OCI-LY1 (cell line): ENCODE results near the gene DIP2C.
"Not testable (repeated sequence)": the region's sequence is repeated elsewhere in the genome, so short reads cannot be mapped to it uniquely, and the experiment has no call there.

Experiments
- H2AFZ ChIP-seq: fragments of 200-600 bp; sonication (generic), shearing (Covaris generic); 2 replicates; pipeline ENCODE4 v1.6.0; 2014; ENCODE audit warnings: antibody characterized with exemption, mild to moderate bottlenecking, low read length
- H3F3A ChIP-seq: fragments of 200-600 bp; sonication (generic), shearing (Covaris generic); 2 replicates; pipeline ENCODE4 v1.6.0; 2014; ENCODE audit warnings: mild to moderate bottlenecking, antibody characterized with exemption, low read length, moderate library complexity; ENCODE audit not compliant: insufficient read depth
- H3K27ac ChIP-seq: fragments of 200-600 bp; sonication (generic); 2 replicates; pipeline ENCODE4 v1.5.1; 2014; ENCODE audit warnings: low read length, mixed run types, mild to moderate bottlenecking, low read depth; ENCODE audit not compliant: poor library complexity, severe bottlenecking
- H3K27me3 ChIP-seq: fragments of 200-600 bp; sonication (generic); 2 replicates; pipeline ENCODE4 v1.6.0; 2014; ENCODE audit warnings: antibody characterized with exemption, mild to moderate bottlenecking, low read length, moderate library complexity; ENCODE audit not compliant: insufficient read depth
- H3K36me3 ChIP-seq: fragments of 200-600 bp; sonication (generic); 2 replicates; pipeline ENCODE4 v1.6.1; 2014; ENCODE audit warnings: mild to moderate bottlenecking, antibody characterized with exemption, low read length, moderate library complexity, mixed read lengths; ENCODE audit not compliant: insufficient read depth
- H3K4me1 ChIP-seq: fragments of 200-600 bp; sonication (generic); 2 replicates; pipeline ENCODE4 v1.5.1; 2014; ENCODE audit warnings: mild to moderate bottlenecking, low read length, moderate library complexity; ENCODE audit not compliant: insufficient read depth, severe bottlenecking
- H3K4me2 ChIP-seq: fragments of 200-600 bp; sonication (generic), shearing (Covaris generic); 2 replicates; pipeline ENCODE4 v1.6.1; 2014; ENCODE audit warnings: low read length
- H3K4me3 ChIP-seq: fragments of 200-600 bp; sonication (generic); 2 replicates; pipeline ENCODE4 v1.5.1; 2014; ENCODE audit warnings: low read length, low read depth, mild to moderate bottlenecking, mixed read lengths; ENCODE audit not compliant: poor library complexity, severe bottlenecking
- H3K79me2 ChIP-seq: fragments of 200-600 bp; shearing (Covaris generic); 2 replicates; pipeline ENCODE4 v1.6.1; 2016; ENCODE audit warnings: mixed run types, low read length, mixed read lengths; ENCODE audit not compliant: insufficient read depth
- H3K9ac ChIP-seq: fragments of 200-600 bp; sonication (generic), shearing (Covaris generic); 2 replicates; pipeline ENCODE4 v1.6.1; 2014; ENCODE audit warnings: mild to moderate bottlenecking, low read length, mixed read lengths
- H3K9me2 ChIP-seq: fragments of 200-600 bp; sonication (generic), shearing (Covaris generic); 2 replicates; pipeline ENCODE4 v1.6.1; 2014; ENCODE audit warnings: low read depth, mild to moderate bottlenecking, low read length, mixed read lengths
- H3K9me3 ChIP-seq: fragments of 200-600 bp; shearing (Covaris generic); 2 replicates; pipeline ENCODE4 v1.6.1; 2014; ENCODE audit warnings: low read length, mixed read lengths
- H4K20me1 ChIP-seq: fragments of 200-600 bp; sonication (generic), shearing (Covaris generic); 2 replicates; pipeline ENCODE4 v1.6.0; 2016; ENCODE audit warnings: mild to moderate bottlenecking, low read length; ENCODE audit not compliant: insufficient read depth
- CTCF ChIP-seq: fragments of 200-600 bp; sonication (generic), shearing (Covaris generic); IDR thresholded peaks from 2 replicates; pipeline ENCODE4 v1.5.1; 2017; ENCODE audit warnings: mild to moderate bottlenecking, antibody characterized with exemption, low read length, moderate library complexity, mixed read lengths
- EZH2 ChIP-seq: fragments of 200-600 bp; sonication (generic), shearing (Covaris generic); IDR thresholded peaks from 2 replicates; pipeline ENCODE4 v1.8.0; 2017; ENCODE audit warnings: borderline replicate concordance, mixed run types, mild to moderate bottlenecking, antibody characterized with exemption, low read length, moderate library complexity, mixed read lengths

DIP2C gene

GRCh38 chr10:396107-396506, 293.4 kb downstream of the DIP2C start:
- Histone ChIP-seq H3K79me2 (no peaks in the 10 kb centered on the region), H4K20me1 (no peaks in the 10 kb centered on the region), H3K27me3 (no peaks in the 10 kb centered on the region), H3K4me3 (no peak overlapping the region), H3K36me3 (peaks cover 63% of the 10 kb centered on the region; the same call in 1 of the 2 replicates), H3K4me1 (peaks cover 65% of the 10 kb centered on the region), H2AFZ (no peak overlapping the region), H3K9me2 (no peaks in the 10 kb centered on the region), H3K27ac (peak overlapping the region; percentile 95), H3K9me3 (no peaks in the 10 kb centered on the region), H3K4me2 (peak overlapping the region; percentile 53; the same call in 1 of the 2 replicates), H3F3A (no peaks in the 10 kb centered on the region), H3K9ac (peak overlapping the region; percentile 44; the same call in 1 of the 2 replicates)
- no peak for TF ChIP-seq EZH2
- no peak for TF ChIP-seq CTCF

- no peaks in the 10 kb centered on the region for H3K27me3 ChIP-seq
- peak overlapping the region; percentile 95 for H3K27ac ChIP-seq
- no peaks in the 10 kb centered on the region for H3K9me3 ChIP-seq
- H3K36me3 ChIP-seq = peaks cover 67% of the 10 kb centered on the region
- H3K9me2 ChIP-seq = no peaks in the 10 kb centered on the region
- H3K9ac ChIP-seq = peak overlapping the region; percentile 44
- no peaks in the 10 kb centered on the region for H3F3A ChIP-seq
- no peaks in the 10 kb centered on the region for H4K20me1 ChIP-seq
- H2AFZ ChIP-seq = no peak overlapping the region
- H3K4me1 ChIP-seq = peaks cover 65% of the 10 kb centered on the region
- no peaks in the 10 kb centered on the region for H3K79me2 ChIP-seq
- TF ChIP-seq EZH2 (no peak), CTCF (no peak)
- H3K4me2 ChIP-seq = peak overlapping the region; percentile 53; the same call in 1 of the 2 replicates
- no peak overlapping the region for H3K4me3 ChIP-seq
Measured at GRCh38 chr10:395665-396064, 293.8 kb downstream of the DIP2C start.

- Histone ChIP-seq H3K36me3 (peaks cover 69% of the 10 kb centered on the region), H3K27ac (peak overlapping the region; percentile 95), H3K4me2 (peak overlapping the region; percentile 55), H3K4me3 (peak overlapping the region; percentile 25), H3K4me1 (peaks cover 57% of the 10 kb centered on the region), H3K9ac (peak overlapping the region; percentile 52; the same call in 1 of the 2 replicates)
- H3K27me3 ChIP-seq, H3K79me2 ChIP-seq, H3K9me2 ChIP-seq, H3F3A ChIP-seq, H2AFZ ChIP-seq, H4K20me1 ChIP-seq, H3K9me3 ChIP-seq: not testable (repeated sequence)
- peak; percentile 25; the same call in 1 of the 2 replicates for TF ChIP-seq CTCF
Measured at GRCh38 chr10:394439-395101, 294.9 kb downstream of the DIP2C start.
